SKM-1 (cell line): ENCODE results near the gene ANAPC16.
"Not testable (repeated sequence)": the region's sequence is repeated elsewhere in the genome, so short reads cannot be mapped to it uniquely, and the experiment has no call there.

ENCODE experiments used
- DNase-seq: peaks from one replicate; lab custom pipeline; 2025; ENCODE audit not compliant: unreplicated experiment; lab: John Stamatoyannopoulos, UW

The ANAPC16 gene

GRCh38 chr10:72277340-72277995, 61.7 kb downstream of the ANAPC16 start:
- no peak for DNase-seq

- DNase-seq: no peak
Measured at GRCh38 chr10:72277996-72278667, 62.3 kb downstream of the ANAPC16 start.

- DNase-seq: no peak
Measured at GRCh38 chr10:72278668-72279393, 63.0 kb downstream of the ANAPC16 start.

- DNase-seq: not testable (repeated sequence)
Measured at GRCh38 chr10:72279587-72279986, 63.8 kb downstream of the ANAPC16 start.

GRCh38 chr10:72283131-72283530, 67.3 kb downstream of the ANAPC16 start:
- no peak for DNase-seq
